ENCODE results near the gene SMAD6. TPM values are rescaled to one million over a fixed set of nuclear protein-coding genes. Genes with fewer than 3 reads are reported as not detected.
"Not testable (repeated sequence)": the region's sequence is repeated elsewhere in the genome, so short reads cannot be mapped to it uniquely, and the experiment has no call there.

SMAD6 gene
- total RNA-seq, 2 donors from 2014 or later = 0.19 TPM; not detected in 1

DNA sequence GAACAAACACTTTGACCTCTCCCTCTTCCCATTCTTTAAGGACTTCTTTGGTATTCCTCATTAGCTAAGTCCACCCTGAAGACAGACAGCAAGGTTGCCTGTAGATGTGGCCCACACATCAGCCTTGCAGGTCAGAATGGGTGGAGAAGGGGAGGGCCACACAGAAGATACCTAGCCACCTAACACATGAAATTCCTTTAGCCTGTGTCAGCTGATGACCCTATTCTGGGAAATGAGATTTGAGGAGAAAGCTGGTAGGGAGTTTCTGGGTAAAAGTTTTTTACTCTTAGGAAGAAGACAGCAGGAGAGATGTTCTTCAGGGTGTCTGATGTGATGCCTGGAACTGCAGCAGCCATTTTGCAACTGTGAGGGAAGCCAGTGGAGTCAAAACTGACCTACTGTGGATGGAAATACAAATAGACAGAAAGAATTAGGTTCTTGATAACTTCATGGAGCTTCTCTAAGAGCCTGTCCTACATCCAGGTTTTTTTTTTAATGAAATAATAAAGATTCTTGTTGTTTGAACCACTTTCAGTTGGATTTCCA, 17.8 kb upstream of the SMAD6 start:
- no peaks in the 10 kb centered on the region for H3K4me1 Mint-ChIP-seq

DNA sequence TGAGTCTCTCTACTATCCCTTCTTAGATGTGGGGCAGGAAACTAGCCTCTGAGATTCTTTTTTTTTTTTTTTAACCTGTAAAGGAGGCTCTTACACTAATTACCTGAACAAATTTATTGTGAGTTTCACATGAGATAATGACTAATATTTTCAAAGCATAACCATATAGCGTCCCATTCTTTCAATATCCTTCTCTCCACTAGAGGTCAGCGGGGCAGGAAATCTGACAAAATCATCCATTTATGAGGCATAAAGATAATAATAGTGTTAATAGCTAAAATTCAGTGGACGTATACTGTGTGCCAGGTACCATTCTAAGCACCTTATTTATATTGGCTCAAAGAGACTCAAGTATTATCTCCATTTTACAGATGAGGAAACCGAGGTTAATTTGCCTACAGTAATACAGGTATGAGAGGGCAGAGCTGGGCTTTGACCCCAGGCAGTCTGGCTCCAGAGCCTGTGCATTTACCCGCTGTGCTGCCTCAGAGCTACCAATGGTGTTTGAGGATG, 16.3 kb upstream of the SMAD6 start:
- no peaks in the 10 kb centered on the region for H3K4me1 Mint-ChIP-seq
- H3K27me3 Mint-ChIP-seq = no peaks in the 10 kb centered on the region
- no peaks in the 10 kb centered on the region for H3K36me3 Mint-ChIP-seq (ENCODE audit: low read depth)
- H3K9me3 Mint-ChIP-seq = no peaks in the 10 kb centered on the region
- H3K4me3 Mint-ChIP-seq = no peak overlapping the region
- no peak overlapping the region for H3K27ac Mint-ChIP-seq
- no peak for ATAC-seq (replicated peaks)

More for the DNA sequence above, 17.8 kb upstream of the SMAD6 start:
- Mint-ChIP-seq H3K9me3 (no peaks in the 10 kb centered on the region), H3K27me3 (no peaks in the 10 kb centered on the region), H3K4me3 (no peak overlapping the region), H3K36me3 (ENCODE audit: low read depth) (no peaks in the 10 kb centered on the region), H3K27ac (no peak overlapping the region)
- ATAC-seq (replicated peaks) = no peak

DNA sequence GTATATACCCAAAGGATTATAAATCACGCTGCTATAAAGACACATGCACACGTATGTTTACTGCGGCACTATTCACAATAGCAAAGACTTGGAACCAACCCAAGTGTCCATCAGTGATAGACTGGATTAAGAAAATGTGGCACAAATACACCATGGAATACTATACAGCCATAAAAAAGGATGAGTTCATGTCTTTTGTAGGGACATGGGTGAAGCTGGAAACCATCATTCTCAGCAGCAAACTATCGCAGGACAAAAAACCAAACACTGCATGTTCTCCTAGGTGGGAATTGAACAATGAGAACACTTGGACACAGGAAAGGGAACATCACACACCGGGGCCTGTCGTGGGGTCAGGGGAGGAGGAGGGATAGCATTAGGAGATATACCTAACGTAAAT, 11.1 kb upstream of the SMAD6 start:
- not testable (repeated sequence) for H3K9me3 Mint-ChIP-seq; H3K27me3 Mint-ChIP-seq; H3K4me3 Mint-ChIP-seq; H3K36me3 Mint-ChIP-seq (ENCODE audit: low read depth); H3K27ac Mint-ChIP-seq; ATAC-seq (replicated peaks); H3K4me1 Mint-ChIP-seq

DNA sequence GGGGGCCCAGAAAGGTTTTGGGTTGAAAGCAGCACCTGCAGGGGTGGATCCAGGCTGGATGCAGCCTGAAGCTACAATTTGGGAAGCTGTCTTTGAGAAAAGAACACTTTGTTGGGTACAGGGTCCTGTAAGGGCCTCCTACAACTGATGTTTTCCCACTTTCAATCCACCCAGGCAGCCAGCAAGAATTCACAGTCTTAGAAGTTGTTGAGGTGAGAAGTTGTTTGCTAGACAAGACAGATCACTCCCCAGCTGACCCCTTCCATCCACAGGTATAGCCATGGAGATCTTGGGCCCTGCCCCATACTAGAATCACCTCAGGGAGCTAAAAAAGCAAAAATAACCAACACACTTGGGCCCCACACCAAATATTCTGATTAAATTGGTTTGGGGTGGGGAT, 10.3 kb upstream of the SMAD6 start:
- no peak for ATAC-seq (replicated peaks)
- H3K36me3 Mint-ChIP-seq (ENCODE audit: low read depth) = no peaks in the 10 kb centered on the region
- H3K9me3 Mint-ChIP-seq = no peaks in the 10 kb centered on the region
- H3K27ac Mint-ChIP-seq = no peak overlapping the region
- no peak overlapping the region for H3K4me3 Mint-ChIP-seq
- peaks cover 2% of the 10 kb centered on the region for H3K27me3 Mint-ChIP-seq
- H3K4me1 Mint-ChIP-seq = peaks cover 8% of the 10 kb centered on the region

DNA sequence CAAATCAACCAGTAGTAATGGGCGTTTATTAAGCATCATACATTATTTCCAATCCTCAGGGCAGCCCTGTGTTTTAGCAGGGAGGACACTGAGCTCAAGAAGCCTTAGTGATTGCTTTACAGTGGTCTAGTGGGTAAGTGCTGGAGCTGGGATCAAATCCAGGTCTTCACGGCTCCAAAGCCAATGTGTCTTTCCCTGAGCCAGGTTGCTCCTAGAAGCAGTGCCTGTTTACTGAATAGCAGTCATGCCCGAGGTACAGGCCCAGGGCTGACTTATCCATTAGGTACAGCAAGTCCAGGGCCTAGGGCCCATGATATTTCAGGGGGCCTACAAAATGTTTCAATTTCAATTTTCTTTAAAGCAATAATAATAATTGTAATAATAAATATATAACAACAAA, 9.6 kb upstream of the SMAD6 start:
- Mint-ChIP-seq H3K27me3 (peaks cover 6% of the 10 kb centered on the region), H3K9me3 (no peaks in the 10 kb centered on the region), H3K36me3 (ENCODE audit: low read depth) (no peaks in the 10 kb centered on the region), H3K27ac (peak overlapping the region; percentile 79), H3K4me3 (peak overlapping the region; percentile 14), H3K4me1 (peaks cover 8% of the 10 kb centered on the region)
- ATAC-seq (replicated peaks) = no peak

DNA sequence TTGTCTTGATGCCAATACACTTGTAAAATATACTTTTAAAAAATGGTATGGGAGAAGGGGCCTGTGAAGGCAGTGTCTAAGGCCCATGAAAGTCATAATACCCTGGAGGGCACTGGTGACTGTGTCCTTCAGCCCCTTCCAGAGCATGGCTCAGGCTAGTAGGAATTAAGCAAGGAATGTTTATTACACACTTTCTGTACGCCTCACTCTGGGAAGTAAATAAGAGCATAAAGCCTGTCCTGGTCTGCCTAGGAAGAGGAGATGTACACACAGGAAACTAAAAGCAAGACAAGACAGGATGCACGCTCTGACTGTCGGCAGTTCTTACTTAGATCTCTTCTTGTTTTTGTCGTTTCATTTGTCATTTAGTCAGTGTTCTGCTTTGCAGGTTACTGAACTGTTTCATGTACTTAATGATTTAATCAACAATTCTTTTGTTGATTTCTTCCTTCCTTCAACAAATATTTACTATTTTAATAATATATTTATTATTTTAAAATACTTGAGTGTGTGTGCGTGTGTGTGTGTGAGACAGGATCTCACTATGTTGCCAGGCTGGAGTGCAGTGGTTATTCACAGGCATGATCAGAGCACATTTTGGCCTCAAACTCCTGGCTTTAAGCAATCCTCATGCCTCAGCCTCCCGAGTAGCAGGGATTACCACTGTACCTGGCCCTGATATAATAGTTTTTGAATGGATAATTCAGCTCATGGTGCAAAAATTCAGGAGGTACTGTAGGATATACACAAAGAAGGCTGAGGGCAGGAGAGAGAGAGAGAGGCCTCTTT, 9.0 kb upstream of the SMAD6 start:
- Mint-ChIP-seq H3K4me3 (peak overlapping the region; percentile 14), H3K4me1 (peaks cover 8% of the 10 kb centered on the region), H3K27me3 (peaks cover 6% of the 10 kb centered on the region), H3K27ac (peak overlapping the region; percentile 79), H3K36me3 (ENCODE audit: low read depth) (no peaks in the 10 kb centered on the region), H3K9me3 (no peaks in the 10 kb centered on the region)
- peak; percentile 74 for ATAC-seq (replicated peaks)

DNA sequence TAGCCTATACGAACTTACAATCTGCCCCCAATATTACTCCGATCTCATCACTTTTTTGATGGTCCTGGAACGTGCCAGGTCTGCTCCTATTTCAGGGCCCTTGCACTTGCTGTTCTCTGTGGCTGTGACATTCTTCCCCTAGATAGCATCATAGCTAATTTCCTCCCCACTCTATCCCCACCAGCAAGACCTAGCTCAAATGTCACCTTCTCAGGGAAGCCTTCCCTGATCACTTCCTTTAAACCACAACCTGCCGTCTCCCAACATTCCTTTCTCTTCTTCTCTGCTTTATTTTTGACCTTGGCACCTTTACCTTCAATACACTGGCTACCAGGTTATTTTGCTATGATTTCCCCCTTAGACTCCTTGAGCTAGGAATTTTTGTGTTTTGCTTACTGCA, 5.3 kb upstream of the SMAD6 start:
- H3K27me3 Mint-ChIP-seq = peaks cover 6% of the 10 kb centered on the region
- H3K9me3 Mint-ChIP-seq = no peaks in the 10 kb centered on the region
- no peak for ATAC-seq (replicated peaks)
- H3K27ac Mint-ChIP-seq = no peak overlapping the region
- H3K4me3 Mint-ChIP-seq = no peak overlapping the region
- H3K36me3 Mint-ChIP-seq (ENCODE audit: low read depth) = no peaks in the 10 kb centered on the region
- peaks cover 8% of the 10 kb centered on the region for H3K4me1 Mint-ChIP-seq

DNA sequence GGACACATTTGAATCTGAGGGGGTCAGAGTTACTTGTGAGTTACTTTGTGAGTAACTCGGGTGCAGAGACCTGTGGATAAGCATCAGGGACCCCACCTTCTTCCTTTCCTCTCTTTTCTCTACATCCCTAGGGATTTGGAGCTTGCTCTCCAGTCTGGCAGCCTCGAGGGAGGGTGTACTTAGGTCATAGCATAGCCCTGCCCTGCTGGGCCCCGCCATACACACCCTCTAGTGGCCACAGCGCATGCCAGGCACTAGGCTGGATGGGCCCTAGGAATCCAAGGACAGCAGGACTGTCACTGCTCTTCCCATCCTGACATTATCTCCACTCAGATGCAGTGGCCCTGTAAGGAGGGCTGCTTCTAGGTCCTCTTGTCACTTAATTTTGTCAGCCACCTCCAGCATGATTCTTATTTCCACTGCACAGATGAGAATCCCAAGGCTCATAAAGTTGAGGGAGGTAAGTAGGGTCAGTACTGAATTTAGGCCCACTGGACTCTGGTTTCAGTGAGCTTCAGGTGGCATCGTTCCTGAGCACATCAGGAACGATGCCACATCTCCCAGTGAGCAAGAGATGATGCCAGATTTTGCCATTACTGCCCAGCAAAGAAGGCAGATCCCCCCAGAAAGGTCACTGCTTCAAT, 3.6 kb upstream of the SMAD6 start:
- Mint-ChIP-seq H3K4me3 (no peak overlapping the region), H3K9me3 (no peaks in the 10 kb centered on the region), H3K27me3 (peaks cover 10% of the 10 kb centered on the region), H3K27ac (no peak overlapping the region), H3K4me1 (no peaks in the 10 kb centered on the region), H3K36me3 (ENCODE audit: low read depth) (no peaks in the 10 kb centered on the region)
- ATAC-seq (replicated peaks) = no peak

DNA sequence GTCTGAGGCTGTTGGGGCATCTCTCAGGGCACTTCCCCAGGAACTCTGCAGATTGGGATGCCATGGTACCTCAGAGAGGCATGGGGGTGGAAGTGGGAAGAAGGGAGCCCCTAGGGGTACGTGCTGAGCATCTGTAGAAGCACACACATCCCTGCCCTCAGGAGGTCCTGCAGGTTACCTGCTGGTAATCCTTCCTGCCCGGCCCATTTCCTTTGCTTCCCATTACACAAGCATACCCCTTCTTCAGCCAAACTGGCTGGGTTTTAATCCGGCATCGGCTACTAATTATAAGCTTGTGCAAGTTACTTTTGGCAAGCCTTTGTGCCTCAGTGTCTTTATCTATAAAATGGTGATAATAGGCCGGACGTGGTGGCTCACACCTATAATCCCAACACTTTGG, 3.1 kb upstream of the SMAD6 start:
- Mint-ChIP-seq H3K4me3 (no peak overlapping the region), H3K9me3 (no peaks in the 10 kb centered on the region), H3K36me3 (ENCODE audit: low read depth) (no peaks in the 10 kb centered on the region), H3K27ac (no peak overlapping the region), H3K4me1 (no peaks in the 10 kb centered on the region), H3K27me3 (peaks cover 10% of the 10 kb centered on the region)
- no peak for ATAC-seq (replicated peaks)

DNA sequence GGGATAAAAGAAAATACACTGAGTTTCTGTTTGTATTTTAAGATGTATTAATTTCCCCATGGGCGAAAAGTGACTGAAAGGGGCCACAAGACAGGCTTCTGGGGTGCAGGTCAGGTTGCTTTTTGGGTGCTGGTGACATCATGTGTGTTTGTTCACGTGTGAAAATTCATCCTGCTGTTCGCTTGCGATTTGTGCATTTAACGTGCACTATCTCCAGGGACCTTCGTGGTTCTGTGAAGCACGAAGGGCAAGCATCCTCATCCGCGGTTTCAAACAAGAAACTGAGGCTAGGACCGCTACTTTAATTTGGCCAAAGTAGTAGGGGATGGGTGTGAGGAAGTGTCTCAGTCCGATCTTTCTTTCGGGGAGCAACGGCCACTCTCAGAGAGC, 1.6 kb upstream of the SMAD6 start:
- peak; percentile 0 for ATAC-seq (replicated peaks)
- Mint-ChIP-seq H3K36me3 (ENCODE audit: low read depth) (no peaks in the 10 kb centered on the region), H3K9me3 (no peaks in the 10 kb centered on the region), H3K27me3 (peaks cover 21% of the 10 kb centered on the region), H3K27ac (no peak overlapping the region), H3K4me1 (no peaks in the 10 kb centered on the region), H3K4me3 (peak overlapping the region; percentile 83)

DNA sequence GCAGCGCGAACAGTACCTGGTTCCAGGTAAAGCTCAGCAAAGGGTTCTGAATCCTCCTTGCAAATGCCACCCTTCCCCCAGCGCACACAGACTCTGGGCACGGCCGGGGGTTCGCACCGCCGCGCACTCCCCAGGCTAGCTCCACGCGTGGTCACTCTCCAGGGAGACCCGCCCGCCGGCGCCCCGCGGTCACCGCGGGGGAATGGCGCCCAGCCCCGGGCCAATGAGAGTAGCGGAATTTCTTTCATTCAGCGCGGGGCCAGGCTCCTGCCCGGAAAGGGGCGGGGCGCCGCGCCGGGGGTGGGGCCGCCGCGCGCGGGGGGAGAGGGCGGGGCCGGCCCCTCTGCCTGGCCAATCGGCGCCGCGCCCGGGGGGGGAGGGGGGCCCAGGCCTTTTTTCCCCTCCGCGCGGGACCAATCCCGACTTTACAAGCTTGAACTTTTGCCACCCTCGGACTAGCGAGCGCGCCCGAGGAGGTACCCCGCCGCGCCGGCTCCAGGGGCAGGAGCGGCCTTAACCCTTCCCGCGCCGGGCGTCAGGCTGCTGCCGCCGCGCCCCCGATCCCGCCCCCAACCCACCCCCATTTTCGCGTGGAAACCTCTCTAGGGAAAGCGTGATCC, 1.1 kb upstream of the SMAD6 start:
- Mint-ChIP-seq H3K27ac (no peak overlapping the region), H3K9me3 (no peaks in the 10 kb centered on the region), H3K36me3 (ENCODE audit: low read depth) (no peaks in the 10 kb centered on the region), H3K4me3 (peak overlapping the region; percentile 83), H3K4me1 (no peaks in the 10 kb centered on the region), H3K27me3 (peaks cover 21% of the 10 kb centered on the region)
- ATAC-seq (replicated peaks) = peak; percentile 88

DNA sequence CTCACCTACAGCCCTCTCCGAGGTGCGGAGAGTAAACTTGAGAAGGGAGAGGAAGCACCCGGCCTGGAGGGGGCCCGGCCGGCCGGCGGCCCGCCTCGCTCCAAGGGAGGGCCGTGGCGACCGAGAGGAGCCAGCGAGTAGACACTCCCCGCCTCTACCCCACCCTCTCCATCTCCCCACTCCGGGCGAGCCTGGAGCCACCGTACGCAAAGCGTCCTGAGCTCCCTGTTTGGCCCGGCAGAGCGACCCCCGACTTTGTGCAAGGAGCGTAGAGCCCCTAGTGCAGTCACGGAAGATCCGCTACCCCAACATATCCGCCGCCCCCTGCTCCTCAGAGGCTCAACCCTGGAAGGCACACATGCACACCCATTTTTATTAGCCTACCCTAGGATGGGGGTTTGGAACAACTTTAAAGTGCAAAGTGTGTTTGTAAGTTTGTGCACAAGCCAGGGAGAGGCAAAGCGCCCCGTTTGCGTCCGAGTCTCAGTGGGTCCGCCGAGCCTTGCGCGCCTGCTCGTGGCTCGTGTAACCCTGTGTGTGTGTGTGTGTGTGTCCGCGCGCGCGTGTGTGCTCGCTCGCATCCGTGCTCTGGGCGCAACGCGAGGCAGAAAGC, 508 bp upstream of the SMAD6 start:
- H3K27ac Mint-ChIP-seq = no peak overlapping the region
- no peaks in the 10 kb centered on the region for H3K36me3 Mint-ChIP-seq (ENCODE audit: low read depth)
- no peaks in the 10 kb centered on the region for H3K9me3 Mint-ChIP-seq
- H3K4me1 Mint-ChIP-seq = no peaks in the 10 kb centered on the region
- ATAC-seq (replicated peaks) = peak; percentile 50
- peak overlapping the region; percentile 80 for H3K4me3 Mint-ChIP-seq
- peaks cover 20% of the 10 kb centered on the region for H3K27me3 Mint-ChIP-seq

DNA sequence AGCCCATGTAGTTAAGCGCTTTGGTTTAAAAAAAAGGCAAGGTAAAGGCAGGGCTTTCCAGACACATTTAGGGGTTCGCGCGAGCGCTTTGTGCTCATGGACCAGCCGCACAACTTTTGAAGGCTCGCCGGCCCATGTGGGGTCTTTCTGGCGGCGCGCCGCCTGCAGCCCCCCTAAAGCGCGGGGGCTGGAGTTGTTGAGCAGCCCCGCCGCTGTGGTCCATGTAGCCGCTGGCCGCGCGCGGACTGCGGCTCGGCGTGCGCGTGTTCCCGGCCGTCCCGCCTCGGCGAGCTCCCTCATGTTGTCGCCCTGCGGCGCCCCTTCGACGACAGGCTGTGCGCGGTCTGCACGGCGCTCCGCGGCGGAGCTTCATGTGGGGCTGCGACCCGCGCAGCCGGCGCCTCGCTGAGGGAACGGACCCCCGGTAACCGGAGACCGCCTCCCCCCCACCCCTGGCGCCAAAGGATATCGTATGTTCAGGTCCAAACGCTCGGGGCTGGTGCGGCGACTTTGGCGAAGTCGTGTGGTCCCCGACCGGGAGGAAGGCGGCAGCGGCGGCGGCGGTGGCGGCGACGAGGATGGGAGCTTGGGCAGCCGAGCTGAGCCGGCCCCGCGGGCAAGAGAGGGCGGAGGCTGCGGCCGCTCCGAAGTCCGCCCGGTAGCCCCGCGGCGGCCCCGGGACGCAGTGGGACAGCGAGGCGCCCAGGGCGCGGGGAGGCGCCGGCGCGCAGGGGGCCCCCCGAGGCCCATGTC, 927 bp downstream of the SMAD6 start:
- peaks cover 15% of the 10 kb centered on the region for H3K27me3 Mint-ChIP-seq
- no peaks in the 10 kb centered on the region for H3K9me3 Mint-ChIP-seq
- H3K27ac Mint-ChIP-seq = no peak overlapping the region
- H3K4me1 Mint-ChIP-seq = no peaks in the 10 kb centered on the region
- H3K4me3 Mint-ChIP-seq = peak overlapping the region; percentile 80
- H3K36me3 Mint-ChIP-seq (ENCODE audit: low read depth) = no peaks in the 10 kb centered on the region
- ATAC-seq (replicated peaks) = no peak

DNA sequence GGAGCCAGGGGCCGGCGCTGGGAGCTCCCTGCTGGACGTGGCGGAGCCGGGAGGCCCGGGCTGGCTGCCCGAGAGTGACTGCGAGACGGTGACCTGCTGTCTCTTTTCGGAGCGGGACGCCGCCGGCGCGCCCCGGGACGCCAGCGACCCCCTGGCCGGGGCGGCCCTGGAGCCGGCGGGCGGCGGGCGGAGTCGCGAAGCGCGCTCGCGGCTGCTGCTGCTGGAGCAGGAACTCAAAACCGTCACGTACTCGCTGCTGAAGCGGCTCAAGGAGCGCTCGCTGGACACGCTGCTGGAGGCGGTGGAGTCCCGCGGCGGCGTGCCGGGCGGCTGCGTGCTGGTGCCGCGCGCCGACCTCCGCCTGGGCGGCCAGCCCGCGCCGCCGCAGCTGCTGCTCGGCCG, 1.5 kb downstream of the SMAD6 start:
- ATAC-seq (replicated peaks) = no peak
- Mint-ChIP-seq H3K9me3 (no peaks in the 10 kb centered on the region), H3K36me3 (ENCODE audit: low read depth) (no peaks in the 10 kb centered on the region), H3K27ac (no peak overlapping the region), H3K27me3 (peaks cover 15% of the 10 kb centered on the region), H3K4me3 (no peak overlapping the region), H3K4me1 (no peaks in the 10 kb centered on the region)
